HG03442 (cell line): ENCODE data around the gene TLL2.

Source experiments
- ATAC-seq: cut with Tn5 transposase; IDR thresholded peaks from one replicate; pipeline ENCODE4 v1.9.1; 2021; ENCODE audit warnings: mild to moderate bottlenecking, moderate library complexity; ENCODE audit not compliant: unreplicated experiment

The TLL2 gene

DNA sequence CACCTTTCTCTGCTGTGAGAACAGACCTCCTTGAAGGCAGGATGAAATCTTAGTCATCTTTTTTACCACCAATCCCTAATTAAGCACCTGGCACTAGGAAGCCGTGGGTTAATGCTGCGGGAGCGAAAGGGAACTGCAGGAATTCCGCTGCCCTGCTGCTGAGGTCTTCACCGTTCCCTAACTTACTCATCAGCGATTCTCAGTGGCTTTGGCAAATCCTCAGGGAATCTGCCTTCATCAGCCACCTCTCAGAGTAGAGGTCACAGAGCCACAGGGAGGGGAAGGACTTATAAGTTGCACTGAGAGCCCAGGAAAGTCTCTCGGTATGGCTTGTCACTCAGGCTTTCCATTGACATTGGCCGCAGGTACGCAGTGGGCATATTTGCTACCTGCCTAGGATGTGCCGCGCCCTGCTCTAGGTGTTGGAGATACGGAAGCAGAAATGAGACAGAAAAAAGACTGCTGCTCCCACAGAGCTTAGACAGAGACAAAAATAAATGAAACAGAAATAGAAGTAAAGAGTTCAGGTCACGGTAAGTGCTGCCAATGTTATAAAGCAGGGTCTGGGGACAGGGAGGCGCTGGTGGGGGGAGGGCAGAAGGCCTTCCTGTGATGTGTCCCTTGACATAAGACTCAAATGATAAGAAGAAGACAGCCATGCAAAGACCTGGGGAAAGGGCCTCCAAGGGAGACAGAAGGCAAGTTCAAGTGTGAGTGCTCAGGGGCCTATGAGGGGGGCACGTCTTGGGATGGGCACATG is 82.3 kb downstream of the TLL2 start:
- ATAC-seq, result no peak

DNA sequence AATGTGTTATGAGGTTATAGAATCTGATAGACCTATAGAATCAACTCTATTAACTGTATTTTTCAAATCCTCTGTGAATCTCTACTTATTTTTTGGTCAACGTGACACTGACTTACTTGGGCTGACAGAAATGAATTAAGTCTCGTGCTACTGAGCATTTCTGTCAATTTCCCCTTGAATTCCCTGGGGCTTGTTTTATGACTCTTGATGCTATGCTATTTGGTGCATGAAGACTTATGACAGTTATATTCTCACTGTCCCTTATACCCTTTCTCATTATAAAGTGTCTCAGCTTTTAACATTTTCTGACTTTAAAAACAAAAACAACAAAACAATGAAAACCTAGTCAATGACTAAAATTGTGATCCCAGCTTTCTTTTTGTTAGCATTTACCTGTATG is 86.4 kb downstream of the TLL2 start:
- no peak for ATAC-seq

DNA sequence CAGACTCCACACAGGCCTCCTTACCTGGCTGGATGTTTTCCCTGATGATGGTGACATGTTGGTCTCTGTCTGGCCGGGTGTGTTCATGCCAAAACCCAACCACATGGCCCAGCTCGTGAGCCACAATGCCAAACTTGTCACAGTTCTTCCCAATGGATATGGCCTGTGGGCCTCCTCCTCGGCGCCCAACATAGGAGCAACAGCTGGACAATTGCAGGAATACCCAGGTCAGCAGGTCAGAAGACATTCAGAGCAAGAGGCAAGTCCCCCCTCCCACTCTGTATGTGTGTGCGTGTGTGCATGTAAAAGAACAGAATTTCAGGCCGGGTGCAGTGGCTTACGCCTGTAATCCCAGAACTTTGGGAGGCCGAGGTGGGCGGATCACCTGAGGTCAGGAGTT is 91.2 kb downstream of the TLL2 start:
- ATAC-seq, result no peak

DNA sequence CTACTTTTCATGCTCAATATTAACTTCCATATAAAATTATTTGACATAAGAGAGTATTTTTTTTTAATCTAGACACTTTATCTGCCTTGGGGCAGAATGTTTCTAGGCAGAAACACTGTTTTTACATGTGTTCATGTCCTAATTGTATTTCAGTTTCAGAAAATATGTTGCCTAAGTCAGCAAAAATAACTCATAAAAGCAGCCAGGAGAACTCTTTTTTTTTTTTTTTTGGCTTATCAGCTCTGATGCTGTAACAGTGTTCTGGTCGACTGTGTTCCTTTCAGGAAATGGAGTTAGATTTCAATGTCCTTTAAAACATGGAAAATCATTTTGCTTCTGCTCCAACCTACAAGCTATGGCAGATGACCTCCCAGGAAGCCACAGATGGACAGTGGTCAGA is 91.7 kb downstream of the TLL2 start:
- no peak for ATAC-seq

DNA sequence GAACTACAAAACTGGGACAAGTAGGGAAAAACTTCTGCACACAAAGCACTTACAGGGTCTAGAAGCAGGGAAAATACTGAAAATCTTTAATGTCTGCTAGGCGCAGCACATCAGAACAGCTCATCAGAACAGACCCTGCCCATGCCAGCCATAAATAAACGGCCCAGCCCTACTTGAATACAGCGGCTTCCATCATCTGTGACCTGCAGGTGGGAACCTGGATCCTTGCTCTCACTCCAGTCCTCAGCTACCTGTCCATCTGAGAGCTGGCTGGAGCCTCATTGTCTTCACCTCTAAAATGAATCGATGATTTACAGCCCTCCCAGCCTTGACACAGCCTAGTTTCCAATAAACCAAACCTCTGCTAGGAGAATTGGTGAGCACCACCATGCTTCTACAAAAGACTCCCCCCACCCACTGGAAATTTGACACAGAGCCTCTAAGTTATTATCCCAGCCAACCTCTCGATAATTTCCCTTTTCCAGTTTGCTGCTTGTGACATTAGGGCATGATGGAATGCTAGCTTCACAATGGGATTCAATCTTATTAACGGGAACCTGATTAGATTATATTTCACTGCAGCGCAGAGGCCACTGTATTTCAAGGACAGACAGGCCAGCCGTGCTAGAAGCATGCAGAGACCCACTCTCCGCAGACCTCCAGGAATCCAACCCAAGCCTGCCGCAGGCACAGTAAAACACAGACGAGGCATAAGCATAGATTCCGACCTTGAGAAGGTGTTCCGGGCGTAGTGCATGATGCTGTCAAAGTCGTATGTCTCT is 93.3 kb downstream of the TLL2 start:
- ATAC-seq, result no peak

DNA sequence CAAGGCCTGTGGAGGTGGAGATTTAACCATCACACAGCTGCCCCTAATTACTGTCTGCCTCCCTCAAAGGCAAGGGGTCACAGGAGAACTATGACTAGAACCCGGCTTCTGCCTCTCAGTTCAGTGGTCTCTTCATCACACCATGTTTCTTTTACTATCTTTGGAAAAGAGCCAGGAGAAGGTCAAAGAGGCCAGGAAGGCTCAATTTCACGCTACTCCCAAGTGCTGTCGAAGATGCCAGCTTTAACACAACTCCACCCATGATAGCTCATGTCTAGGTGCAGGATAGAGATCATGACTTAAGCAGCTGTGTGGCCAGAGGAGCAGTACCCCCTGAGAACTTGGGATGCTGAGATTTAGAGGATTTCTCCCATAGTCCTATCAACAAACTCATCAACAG is 94.4 kb downstream of the TLL2 start:
- ATAC-seq, result no peak

DNA sequence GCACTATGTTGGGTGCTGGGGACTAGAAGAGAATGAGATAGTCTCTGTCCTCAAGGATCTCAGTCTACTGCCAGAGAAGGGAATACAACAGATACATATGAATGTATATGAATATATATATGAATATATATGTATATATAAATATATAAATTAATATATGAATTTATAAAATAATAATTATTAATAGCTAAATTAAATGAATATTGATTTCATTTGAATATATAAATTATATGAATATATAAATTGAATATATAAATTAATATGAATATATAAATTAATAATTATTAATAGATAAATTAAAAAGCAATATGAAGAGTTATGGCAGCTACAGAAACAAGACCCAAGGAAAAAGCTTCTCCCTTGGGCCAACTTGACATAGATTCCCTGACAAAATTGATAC is 95.1 kb downstream of the TLL2 start:
- ATAC-seq, result no peak

DNA sequence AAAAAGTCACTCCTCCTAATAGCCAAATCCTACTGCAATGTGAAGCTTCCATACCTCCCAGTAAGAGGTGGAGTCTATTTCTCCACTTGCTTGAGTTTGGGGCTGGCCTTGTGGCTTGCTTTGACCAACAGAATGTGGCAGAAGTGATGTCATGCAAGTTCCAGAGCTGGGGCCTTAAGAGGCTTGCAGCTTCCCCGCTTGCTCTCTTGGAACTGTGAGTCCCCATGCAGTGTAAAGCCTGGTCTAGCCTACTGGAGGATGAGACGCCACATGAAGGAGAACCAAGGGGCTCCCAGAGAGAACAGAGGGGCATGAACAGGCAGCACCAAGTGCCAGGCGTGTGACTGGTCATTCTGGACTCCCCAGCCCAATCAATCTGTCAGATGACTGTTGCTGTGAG is 96.3 kb downstream of the TLL2 start:
- ATAC-seq, result no peak

DNA sequence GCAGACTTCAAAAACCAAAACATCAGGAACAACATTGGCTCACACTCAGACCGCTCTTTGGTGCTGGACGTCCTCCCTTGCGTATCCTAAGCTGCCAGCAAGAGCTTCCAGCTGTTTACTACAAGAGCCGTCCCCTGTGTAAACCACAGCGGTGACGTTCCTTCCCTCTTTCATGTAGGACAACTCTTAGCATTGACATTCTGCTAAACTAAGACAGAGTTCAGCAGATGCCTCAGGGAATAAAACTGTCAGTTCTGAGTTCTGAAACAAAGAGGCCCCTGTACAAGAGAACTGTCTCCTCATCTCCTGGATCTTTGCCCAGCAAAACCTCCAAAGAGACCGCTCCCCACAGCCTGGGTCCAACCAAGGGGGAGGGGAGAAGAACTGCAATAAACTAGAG is 97.1 kb downstream of the TLL2 start:
- ATAC-seq, result no peak

DNA sequence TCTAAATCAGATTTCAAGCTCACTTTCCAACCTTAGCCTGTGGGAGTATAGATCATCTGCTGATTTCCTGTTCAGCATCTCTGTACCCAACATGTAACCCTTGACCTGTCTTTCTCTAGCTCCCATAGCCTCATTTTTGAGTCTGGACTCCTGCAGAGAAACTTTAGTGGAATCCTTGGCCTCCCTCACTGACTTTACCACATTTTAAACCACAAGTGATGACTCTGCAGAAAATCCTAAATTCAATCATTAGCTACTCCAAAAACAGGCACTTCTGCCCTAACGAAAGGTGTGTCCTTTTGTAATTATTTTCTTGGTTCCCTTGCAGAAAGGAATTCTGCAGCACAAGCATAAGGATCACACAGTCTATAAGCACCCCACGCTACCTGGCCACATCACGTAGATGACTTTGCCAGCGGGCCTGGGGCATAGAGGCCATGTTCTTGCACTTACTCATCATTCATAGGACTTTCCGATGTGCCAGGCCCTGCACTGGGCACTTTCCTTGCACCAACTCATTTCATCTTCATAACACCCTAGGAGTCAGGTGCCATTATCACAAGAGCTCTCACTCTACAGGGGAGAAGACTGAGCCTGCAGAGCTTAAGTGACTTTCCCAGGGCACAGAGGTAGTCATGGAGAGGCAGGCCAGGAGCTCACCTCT is 97.7 kb downstream of the TLL2 start:
- no peak for ATAC-seq

DNA sequence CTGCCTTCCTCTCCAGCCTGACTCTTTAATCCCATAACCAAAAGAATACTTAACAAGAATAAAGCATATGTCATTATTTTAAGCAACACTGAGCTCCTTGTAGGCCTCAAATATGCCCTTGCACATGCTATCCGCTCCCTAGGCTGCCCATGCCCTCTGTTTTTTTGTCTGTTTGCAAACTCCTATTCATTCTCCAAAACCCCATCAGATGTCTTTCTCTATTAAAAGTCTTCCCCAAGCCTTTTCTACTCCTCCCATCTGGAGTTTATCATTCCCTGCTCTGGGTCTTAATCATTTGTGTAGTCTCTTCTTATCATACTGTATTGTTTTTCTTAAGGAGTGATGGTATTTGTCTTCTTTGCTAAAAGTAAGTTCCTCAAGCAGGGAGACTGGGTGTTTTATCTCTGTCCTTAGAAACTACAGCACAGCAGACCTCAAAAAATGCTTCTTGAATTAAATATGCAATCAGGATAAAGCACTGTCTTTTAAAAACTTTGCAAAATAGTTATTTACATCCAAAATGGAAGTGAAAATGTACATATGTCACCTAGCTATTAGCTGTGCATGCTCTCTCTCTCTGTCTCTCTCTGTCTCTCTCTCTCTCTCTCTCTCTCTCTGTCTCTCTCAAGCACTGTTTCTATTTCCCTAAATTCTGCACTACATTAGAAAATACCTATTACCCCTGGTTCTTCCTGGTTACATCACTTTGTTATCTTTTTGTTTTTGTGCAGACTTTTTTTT is 98.4 kb downstream of the TLL2 start:
- no peak for ATAC-seq

DNA sequence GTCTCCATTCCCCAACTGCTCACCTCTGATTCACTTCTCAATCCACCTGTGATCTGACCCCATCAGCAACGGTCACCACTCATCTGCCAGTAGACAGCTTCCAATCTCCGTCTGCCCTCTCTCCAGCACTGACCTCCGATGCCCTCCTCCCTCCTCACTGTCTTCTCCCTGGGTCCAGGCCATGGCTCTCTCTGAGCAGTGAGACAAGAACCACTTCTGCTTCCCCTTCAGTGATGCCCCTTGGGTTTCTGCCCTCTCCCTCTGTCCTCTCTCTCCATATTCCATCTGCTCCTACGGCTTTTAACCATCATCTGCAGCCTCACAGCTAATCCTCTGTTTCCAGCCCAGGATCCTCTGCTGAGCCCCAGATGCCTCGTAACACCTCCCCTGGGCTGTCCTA is 99.4 kb downstream of the TLL2 start:
- no peak for ATAC-seq

DNA sequence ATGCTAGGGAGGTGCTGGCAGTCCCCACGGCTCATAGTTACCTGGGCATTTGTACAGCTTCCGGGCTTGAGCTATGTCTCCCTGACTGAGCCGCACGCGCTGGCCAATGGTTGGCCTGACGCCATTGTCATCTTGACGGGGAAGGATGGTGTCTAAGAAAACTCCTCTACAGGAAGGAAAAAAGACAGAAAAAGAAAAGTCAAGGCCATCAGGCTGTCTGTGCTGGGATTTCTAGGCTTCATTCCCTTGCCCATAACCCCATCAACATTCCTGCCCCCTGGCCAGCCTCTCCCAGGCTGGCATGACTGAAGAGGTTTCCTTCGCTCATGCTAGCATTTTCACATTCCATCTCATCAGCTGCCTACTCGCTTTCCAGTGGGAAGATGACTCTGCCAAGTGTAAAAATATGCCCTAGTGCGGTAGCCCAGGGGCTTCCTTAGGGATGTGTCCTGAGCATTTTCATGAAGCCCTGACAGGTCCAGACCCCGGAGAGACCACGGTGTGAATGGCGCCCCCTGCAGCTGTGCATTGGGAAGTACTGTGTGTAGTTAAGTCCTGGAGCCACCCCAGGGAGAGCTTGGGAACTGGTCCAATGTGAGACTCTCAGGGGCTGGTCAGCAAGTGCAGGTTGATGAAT is 100.5 kb downstream of the TLL2 start:
- ATAC-seq, result no peak

DNA sequence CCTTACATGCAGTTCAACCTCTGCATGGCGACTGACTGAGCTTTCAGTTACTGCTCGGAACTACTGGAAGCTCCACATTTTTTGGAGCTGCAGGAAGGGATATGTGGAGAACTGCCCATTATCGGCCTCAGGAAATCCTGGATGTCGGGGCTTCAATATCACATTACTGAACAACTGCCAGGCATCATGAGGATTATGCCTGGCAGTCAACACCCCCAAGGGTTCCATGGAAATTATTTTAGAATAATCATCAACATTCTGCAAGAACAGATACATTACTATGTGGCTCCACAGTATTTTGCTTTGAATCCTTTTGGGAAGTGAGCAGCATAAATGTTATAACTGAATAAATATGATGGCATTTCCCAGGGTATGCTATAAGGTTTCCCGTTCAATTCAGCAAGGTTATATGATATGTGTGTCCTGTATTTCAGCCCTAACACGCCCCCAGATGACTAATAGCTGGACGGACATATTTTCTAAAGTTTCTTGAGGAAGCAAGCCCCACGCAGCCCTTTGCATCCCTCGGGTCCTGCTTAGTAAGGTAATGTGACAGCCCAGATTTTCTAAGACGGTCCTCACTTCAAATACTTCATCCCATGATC is 101.9 kb downstream of the TLL2 start:
- ATAC-seq, result no peak

DNA sequence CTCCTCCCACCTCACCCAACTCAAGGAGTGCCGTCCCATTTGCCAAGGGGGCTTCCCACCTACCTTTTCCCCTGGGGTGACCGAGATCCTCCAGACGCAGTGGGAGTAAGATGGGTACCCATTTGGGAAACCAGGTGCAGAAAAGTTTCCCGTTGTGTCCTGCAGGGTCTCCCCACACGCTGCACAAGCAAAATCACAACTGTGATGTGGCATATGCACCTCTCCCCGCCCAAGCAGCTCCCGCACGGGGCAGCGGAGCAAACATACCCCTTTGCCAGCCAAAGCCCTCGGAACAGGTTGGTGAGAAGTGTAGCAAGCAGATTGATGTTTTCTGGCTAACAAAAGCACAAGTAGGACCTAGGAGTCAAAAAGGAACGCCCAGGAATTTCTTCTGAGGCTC is 103.4 kb downstream of the TLL2 start:
- ATAC-seq, result no peak

DNA sequence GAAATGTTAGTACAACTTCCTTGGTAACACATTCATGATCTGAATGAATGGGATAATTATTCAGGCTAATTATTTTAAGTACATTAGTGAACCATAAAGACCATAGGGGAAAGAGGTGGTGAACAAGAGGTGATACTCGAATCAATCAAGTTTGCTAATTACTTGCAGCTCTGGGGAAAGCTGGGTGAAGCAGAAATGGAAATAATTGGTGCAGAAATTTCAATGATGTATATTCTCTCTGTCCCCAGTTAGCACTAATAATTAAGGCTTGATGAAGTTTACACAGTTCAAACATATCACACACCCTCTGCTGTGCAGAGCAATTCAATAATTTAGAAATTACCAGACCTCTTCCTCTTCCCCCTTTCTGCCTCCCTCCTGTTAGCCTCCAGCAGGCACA is 105.5 kb downstream of the TLL2 start:
- no peak for ATAC-seq

DNA sequence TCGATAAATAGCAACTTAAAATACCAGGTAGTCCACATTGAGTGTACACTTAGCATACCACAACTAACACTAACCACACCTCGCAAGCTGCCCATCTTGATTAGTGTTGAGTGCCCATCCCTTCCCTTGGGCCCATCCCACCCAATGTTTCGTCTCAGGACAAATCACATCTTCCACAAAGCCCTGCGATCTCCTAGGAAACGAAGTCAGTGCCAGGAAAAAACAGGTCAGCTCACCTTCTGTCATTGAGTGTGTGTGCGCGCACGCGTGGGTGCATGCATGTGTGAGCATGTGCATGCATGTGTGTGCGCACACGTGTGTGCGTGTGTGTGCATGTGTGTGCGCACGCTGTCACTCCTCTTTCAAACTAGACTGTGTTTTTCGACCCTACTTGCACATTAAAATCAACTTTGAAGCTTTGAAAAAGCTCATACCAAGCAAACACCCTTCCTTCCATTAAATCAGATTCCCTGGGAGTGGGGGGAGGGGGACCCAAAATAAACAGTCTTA is 106.1 kb downstream of the TLL2 start:
- no peak for ATAC-seq

DNA sequence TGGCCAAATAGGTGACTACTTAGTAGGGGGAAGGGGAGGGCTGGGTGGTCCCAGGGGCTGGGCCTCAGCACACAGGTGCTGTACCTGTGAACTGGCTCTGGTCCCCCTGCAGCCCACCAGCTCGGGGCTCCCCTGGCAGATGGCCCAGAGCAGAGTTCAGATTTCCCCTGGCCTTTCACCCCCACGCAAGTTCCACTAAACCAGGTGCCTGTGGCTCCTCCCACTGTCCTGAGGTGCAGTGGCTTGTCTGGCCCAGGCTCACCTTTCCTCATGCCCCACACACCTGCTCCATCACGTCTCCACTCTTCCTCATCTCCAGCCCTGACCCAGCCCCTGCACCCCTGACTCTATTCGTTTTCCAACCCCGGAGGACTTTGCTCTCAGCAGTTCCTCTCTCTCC is 107.6 kb downstream of the TLL2 start:
- ATAC-seq, result no peak

DNA sequence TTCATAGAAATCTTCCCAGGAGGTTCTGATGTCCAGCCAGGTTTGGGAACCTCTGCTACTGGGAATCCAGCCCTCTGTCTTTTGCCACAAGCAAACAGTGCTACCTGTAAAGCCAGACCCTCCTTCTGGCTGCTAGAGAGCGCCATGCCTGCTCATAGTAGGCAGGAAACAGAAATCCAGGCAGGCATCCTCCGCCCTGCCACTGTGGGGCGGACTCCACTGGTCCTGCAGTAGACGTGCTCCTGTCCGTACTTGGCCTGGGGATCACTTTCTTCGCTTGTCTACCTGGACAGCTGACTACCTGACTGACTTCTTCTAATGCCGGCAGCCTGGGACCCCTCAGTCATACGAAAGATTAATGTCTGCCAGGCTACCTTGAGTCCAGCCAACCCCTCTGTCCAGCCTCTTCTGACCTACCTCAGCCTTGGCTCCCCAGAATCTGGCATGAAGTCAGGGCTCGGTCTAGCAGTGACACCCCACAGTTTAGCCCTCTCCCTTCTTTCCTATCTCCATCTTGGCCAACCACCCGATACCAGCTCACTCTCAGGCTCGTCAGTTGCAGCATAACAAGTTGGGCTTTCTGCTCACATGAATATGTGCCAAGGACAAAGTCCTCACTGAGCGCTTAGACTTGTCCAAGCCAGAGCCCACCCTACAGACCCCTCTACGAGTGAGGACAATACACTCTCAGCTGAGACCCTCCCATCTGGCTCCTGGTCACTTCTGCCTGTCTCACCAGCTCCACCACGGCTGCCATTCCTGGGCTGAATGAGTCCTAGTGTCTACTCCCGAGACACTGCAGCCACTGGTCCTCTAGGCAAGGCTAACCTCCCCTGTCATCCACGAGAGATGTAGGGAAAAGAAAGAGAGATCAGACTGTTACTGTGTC is 111.1 kb downstream of the TLL2 start:
- no peak for ATAC-seq
